ENCODE data around the gene MIXL1.
"Not testable (repeated sequence)": the region's sequence is repeated elsewhere in the genome, so short reads cannot be mapped to it uniquely, and the experiment has no call there.

The MIXL1 gene

DNA sequence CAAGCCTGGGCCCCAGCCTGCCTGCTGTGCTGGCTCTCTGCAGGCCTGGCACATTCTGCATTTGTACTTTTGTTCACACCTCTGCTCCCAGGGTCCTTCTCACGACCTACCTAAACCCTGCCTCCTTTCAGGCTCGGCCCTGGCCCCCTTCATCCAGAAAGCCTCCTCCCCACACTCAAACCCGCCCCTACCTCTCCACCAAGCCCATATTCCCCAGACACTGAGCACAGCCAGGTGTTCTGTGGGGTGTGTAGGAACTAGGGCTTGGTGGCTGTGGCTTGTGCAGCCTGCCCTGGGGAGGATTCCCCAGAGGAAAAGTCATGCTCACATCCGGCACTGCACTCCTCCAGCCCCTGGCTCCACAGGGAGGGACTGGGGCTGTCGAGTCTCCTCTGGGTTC lies 8.2 kb upstream of the MIXL1 start:
- no peak for DNase-seq

DNA sequence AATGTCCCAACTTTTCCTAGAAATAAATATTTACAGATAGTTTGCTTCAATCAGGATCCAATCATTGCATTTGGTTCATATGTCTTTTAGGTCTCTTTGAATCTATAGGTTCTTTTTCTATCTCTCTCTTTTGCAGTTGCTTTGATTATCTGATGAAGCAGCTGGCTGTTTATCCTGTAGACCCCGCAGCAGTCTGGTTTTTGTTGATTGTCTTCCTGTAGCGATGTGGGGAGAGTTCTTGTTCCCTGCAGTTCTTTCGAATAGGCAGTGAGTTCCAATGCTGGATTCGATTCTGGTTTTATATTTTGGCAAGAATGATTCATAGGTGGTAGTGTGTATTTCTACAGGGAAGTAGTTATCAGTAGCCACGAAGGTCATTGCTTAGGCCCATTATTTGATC lies 7.4 kb upstream of the MIXL1 start:
- DNase-seq = no peak

DNA sequence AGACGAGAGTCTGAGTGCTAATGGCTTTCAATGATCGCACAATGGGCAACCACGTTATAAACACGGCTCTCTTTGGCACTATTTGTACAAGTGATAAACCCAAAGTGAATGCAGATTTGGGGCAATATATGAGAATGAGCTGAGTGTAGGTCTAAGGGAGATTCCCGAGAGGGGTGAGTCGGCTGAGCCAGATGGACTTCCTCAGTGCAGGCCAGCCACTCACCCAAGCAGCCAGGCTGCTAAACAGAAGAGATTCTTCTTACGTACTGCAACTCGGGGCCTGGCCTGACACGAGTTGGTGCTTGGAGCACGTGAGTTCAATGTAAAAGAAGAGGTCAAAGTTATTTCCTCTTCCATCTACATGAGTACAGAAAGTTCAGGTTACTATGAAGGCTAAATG lies 6.2 kb upstream of the MIXL1 start:
- DNase-seq = peak in 2 of 4 experiments; percentile 7 to 28

DNA sequence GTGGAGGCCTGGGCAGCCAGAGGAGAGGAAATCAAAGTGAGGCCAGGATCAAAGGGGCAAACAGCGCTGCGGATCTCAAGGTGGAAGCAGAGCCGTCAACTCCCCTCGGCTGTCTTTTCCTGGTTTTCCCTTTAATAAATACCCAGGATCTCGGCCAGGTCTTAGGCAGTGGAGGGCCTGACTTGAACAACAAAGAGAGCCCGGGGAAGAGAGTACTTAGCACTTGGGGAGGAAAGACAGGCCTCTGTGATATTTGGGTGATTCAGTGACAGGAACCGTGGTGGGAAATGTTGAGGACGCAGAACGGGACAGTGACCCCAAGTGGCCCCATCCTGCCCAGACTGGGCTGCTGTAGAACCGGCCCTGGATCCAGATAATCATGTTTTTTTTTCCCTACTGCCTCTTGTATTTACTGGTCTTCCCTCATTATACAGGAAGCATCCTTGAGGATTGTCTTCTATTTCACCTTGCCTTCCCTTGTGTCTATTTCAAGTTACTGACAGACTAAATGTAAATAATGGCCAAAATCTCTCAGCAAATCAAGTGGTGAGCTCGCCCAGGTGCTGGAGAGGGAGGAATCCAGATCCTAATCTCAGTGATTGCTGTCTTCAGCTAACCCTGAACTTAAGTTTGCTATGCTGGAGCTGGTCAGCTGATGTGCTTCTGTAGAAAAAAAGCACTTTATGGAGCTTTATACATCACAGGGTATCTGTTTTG lies 2.8 kb upstream of the MIXL1 start:
- DNase-seq = no peak

DNA sequence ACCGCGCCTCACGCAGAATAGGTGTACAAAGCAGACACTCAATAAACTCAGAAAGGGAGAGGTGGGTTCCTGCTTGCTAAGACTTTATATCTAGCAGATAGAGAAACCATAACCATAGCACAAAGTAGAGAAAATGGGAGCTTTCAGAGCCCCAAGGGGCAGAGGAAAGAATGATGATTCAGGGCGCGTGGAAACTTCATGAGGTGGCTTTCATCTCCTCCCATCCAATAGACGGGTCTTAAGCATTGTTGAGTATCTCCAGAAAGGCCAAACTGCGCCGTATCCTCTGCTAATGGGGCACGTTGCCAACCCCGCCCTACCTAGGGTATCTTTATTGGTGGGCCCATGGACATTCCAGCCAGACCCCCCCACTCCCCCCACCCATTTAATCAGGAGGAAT lies 778 bp upstream of the MIXL1 start:
- no peak for DNase-seq

DNA sequence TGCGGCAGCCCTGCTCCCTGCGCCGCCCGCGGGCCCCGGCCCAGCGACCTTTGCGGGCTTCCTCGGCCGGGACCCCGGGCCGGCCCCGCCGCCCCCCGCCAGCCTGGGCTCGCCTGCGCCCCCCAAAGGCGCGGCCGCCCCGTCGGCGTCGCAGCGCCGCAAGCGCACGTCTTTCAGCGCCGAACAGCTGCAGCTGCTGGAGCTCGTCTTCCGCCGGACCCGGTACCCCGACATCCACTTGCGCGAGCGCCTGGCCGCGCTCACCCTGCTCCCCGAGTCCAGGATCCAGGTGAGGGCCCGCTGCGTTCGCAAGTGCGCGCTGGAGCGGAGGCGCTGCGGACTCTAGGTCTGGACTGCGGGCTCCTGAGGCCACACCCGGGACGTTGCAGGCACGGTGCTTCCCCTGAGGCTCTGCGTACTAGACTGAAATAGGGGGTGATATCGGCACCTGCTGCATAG lies 351 bp downstream of the MIXL1 start:
- DNase-seq = peak in 3 of 4 experiments; percentile 3 to 28 (median 18)

DNA sequence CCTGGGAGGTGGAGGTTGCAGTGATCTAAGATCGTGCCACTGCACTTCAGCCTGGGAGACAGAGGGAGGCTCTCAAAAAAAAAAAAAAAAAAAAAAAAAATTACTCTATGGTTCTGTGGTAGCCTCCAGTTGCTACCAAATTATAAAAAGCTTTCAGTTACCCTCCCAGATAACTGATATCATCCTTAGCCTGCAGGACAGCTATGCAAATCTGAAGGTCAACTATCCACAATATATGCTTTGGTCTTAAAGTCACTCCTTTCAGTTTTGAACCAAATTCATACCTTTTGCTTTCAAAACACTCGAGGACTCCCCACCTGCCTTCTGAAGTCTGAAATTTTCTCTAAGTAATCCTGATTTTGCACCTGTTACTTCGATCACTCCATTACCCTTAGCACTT lies 3.1 kb downstream of the MIXL1 start:
- no peak for DNase-seq

DNA sequence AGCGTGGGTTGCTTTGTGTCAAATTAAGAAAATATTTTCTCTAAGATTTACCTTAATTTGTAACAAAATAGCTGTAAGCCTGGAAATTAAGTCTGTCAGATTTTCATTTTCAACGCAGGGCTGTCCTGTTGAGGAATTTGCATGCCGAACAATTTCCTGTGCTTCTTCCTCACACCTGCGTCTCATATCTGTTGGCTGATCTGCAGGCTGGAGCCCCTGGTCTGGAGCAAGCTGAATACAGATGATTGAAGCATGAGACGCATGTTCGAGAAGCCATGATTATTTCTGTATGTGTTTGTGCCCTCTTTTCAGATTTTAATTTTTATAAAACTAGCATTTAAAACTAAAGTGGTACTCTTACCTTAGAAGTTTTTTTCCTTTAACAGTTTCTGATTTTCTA lies 9.8 kb downstream of the MIXL1 start:
- no peak for DNase-seq

DNA sequence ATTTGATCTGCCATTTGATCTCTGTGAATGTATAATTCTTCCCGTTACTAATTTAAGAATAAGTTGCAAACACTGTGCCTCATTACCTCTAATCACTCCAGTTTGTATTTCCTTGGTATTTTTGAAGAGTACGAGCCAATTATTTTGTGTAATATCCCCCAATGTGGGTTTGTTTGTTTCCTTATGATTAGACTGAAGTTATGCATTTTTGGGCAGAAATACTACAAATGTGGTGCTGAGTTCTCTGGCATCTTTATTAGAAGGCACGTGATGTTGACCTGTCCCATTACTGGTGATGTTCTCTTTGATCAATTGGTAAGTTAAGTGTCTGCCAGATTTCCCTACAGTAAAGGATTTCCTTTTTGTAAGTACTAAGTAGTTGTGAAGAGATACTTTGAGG lies 10.3 kb downstream of the MIXL1 start:
- DNase-seq = no peak

DNA sequence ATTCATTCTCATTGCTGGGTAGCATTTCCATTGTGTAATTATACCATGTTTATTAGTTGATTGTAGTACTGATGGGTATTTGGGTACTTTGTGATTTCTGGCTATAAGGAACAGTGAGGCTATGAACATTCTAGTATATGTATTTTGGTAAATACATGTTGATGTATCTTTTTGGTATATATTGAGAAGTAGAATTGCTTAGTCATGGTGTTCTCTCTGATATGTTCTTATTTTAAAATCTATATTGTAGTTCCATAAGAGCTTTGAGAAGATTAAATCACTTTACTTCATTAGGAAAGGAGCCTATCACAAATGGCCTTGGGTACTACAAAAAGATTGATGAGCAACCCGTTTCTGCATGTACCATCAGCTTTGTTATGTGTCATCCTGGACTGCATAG lies 13.4 kb downstream of the MIXL1 start:
- no peak for DNase-seq

DNA sequence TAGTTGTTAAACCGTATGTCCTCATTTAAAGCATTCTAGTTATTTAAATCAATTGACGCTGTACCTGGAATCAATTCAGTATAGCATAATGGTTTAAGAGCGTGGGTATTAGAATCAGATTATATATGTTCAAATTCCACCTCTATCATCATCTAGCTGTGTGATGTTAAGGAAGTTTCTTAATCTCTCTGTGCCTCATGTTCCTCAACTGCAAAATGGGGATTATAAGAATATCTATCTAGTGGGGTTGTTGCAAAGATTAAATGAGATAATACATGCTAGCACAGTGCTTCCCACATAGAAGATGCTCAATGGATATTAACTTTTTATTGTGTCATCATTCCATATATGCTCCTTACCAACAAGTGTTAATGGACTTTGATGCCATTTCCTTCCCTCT lies 16.0 kb downstream of the MIXL1 start:
- DNase-seq = no peak

DNA sequence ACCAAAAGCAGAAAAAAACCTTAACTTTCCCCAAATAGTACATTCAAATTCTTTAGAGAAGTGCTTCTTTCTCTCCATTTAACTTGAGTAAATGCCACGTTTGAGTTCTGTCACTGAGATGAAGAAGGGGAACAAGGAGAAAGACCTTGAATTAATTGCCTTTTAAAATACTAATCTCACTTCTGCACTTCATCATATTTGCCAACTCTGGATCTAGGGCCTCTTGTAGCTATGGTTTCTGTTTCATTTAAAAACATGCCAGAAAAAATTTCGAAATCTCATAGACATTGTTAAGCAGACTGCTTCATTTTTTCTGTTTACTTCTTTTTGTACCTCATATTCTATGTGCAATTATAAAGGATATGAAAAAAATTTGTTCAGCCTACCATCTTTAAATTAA lies 24.6 kb downstream of the MIXL1 start:
- peak in 2 of 4 experiments; percentile 43 to 45 for DNase-seq

DNA sequence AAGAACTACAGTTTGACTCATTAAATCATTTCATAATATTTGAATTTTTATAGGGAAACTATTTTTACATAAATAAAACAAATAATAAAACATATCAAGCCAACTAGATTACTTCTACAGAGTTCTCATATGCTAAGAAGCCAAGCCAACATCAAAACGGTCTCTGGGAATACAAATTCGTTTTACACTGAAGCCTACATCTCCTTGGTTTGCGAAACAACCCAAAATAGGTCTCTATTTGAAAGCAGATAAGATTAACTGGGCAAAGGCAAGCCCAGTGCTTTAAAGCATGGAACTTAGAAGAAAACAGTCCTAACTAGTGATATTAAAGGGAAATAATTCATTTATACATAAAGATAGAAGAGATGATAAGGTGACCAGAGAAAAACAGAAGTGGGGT lies 25.3 kb downstream of the MIXL1 start:
- DNase-seq = no peak

DNA sequence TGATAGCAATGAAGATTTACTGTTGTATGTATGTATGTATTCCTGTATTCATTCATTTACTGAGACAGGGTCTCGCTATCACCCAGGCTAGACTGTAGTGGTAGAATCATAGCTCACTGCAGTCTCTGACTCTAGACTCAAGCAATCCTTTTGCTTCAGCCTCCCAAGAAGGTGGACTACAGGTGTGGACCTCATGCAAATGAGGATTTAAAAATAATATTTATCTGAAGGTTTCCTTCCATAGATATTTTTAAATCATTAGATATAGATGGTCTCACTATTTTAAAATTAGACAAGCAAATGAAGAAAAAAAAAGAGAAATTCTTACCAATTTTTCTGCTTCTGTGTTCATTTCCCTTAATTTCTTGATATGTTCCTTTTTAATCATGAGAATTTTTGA lies 27.0 kb downstream of the MIXL1 start:
- DNase-seq = no peak

DNA sequence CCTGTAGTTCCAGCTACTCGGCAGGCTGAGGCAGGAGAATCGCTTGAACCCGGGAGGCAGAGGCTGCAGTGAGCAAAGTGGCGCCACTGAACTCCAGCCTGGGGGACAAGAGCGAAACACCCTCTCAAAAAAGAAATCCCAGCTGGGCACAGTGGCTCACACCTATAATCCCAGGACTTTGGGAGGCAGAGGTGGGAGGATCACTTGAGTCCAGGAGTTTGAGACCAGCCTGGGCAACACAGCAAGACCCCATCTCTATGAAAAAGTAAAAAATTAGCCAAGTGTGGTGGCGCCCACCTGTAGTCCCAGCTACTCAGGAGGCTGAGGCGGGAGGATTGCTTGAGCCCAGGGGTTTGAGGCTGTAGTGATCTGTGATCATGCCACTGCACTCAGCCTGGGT lies 29.4 kb downstream of the MIXL1 start:
- DNase-seq = not testable (repeated sequence)

DNA sequence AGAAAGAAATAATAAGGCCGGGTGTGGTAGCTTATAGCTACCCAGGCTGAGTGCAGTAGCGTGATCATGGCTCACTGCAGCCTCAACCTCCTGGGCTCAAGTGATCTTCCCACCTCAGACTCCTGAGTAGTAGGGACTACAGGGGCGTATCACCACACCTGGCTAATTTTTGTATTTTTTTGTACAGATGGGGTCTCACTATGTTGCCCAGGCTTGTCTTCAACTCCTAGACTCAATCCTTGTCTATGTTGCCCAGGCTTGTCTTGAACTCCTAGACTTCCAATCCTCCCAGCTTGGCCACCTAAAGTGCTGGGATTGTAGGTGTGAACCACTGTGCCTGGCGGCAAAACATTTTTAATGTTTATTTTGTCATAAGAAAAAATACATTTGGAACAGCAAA lies 30.5 kb downstream of the MIXL1 start:
- DNase-seq = no peak

DNA sequence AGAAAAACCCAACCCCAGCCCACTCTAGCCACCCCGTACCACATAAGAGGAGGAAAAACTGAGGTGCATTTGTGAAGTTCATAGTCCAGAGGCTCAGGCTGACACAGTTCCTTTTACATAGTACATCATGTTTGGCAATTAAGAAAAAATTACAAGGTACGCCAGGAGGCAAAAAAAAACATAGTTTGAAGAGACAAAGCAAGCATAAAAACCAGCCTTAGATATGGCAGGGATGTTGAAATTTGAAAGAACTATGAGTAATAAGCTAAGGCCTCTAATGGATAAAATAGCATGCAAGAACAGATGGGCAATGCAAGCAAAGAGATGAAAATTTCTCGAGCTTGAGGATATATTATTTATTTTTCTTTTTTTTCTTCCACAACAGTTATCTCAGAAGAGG lies 31.9 kb downstream of the MIXL1 start:
- DNase-seq = no peak

DNA sequence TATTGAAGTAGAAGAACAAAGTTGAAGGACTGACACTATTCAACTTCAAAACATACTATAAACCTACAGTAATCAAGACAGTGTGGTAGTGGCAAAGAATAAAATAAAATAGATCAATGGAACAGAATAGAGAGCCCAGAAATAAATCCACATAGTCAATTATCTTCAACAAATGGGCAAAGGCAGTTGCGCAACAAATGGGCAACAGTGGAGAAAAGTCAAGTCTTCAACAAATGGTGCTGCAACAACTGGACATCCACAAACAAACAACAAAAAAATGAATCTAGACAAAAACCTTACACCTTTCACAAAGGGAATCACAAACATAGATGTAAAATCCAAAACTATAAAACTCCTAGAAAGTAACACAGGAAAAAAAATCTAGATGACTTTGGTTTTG lies 38.4 kb downstream of the MIXL1 start:
- no peak for DNase-seq

DNA sequence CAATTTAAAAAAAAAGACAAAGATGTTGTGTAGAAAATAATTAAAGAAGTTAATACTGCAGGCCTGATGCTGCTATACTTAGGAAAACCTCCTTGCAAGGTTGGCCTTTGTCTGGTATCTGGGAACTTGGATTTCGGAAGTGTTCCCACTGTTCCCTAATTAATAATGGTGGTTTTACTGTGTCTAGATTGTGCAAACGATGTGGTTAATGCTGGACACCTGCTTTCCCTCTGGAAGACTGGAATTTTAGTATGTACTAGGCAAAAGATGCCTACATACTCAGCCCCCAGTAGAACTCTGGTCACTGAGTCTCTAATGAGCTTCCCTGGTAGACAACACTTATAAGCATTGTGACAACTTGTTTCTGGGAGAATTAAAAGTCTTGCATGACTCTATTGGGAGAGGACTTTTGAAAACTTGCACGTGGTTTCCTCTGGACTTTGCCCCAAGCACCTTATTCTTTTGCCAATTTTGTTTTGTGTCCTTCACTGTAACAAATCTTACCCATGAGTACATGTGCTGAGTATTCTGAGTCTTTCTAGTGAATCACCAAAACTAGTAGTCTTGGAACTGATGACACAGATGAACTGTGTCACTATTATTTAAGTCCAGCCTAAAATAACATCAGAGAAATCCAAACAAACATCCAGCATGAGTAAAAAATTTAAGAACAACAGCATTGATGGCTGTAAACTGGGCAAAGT lies 45.1 kb downstream of the MIXL1 start:
- DNase-seq = no peak

DNA sequence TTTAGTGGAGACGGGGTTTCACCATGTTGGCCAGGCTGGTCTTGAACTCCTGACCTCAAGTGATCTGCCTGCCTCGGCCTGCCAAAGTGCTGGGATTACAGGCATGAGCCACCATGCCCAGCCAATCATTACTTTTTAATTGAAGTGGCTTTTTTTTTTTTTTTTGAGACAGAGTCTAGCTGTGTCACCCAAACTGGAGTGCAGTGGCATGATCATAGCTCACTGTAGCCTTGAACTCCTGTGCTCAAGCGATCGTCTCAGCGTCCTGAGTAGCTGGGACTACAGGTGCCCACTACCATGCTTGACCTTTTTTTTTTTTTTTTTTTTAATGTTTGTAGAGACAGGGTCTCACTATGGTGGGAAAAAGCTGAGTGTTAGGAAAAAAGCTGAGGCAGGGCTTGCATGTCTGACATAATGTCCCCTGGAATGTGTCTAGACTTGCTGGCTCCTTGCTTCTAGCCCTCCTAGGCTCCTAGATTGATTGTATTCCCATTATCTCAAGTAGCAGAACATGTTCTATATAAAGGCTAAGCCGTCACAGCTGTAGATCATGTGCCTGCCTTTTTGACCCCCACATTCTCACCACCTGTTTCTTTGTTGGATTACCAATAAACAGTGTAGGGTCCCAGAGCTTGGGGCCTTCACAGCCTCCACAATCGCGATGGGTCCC lies 48.9 kb downstream of the MIXL1 start:
- DNase-seq = not testable (repeated sequence)

DNA sequence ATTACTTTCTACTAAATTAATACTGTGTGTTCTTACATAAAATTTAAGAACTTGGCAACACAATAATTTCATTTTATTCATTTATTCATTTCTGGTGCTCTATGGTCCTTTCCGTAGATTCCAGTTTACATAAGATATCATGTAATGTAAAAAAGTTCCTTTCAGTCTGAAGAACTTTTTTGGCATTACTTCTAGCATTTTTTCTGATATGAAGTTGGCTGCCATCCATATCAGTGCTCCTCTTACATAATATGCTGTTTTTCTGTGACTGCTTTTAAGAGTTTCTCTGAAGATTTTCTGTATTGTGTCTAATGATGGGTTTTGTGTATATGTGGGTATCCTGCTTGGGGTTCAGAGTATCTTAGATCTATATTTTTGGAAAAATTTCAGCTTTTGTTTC lies 50.7 kb downstream of the MIXL1 start:
- no peak for DNase-seq

DNA sequence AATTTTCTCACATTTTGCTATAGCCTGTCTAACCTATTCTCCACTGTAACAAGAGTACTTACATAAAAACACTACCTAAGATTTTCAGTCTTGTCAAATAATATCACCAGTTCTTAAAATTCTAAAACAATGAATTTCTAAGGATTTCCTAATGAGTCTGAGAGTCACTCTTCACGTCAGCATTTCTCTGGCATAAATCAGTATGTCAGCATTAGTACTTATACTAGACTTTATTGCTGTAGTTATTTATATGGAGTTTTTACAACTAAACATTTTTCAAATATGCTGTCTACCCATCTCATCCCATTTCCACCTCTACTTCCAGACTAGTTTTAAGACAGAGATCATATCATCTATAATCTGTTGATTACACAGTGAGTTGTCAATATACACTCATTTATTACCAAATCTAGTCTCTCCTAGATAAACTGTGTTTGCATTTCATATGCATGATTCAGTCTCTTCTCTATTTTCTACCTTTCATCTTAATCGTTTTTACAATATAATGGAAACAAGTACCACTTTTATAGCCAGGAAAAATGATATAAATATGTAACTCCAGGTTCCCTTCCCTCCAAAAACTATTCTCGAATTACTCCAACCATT lies 52.7 kb downstream of the MIXL1 start:
- DNase-seq = no peak
